Inflammatory macrophage treated with lipopolysaccharide for 4 hours (primary cell): ENCODE results near the gene WDR73.

Experiments
- DNase-seq: peaks from one replicate; pipeline ENCODE4 v3.0.0-alpha.2; 2020

Gene WDR73

DNA sequence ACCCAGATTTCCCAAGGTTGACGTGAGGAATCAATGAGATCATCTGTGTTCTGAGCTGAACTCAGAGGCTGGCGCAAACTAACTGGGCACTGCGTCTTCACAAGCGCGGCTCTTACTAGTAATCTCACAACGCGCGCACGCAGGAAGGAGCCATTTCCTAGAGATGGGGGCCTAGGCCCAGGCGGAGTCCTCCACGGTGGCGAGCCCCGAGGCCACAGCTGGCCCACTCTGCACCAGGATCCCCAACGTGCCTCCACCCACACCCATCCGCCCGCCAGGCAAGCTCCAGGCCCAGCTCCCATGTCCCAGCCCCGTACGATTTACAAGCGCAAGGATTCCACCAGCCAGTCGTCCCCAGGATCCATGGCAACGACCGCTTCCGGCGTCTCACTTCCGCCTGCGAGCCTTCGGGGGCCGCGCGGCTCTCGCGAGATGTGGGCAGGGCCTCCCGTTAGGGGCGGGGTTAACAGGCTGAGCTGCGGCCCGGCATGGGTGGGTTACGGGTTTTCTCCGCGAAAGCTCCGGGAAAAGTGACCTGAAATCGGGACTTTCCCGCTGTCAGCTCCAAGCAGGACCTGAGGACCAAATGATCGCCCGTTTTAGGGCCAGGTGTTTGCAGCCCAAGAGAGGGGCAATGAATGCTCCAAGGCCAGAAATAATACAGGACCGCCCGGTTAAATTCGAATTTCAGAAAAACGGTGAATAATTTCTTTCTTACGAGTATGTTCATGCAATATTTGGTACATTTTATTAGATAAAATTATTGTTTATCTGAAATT is at the start of gene WDR73:
WDR73 (minus strand) TSS at position 374 of the 779 bp plus-strand sequence; CDS start at position 365, 9 bp downstream.
- DNase-seq = peak; percentile 95

DNA sequence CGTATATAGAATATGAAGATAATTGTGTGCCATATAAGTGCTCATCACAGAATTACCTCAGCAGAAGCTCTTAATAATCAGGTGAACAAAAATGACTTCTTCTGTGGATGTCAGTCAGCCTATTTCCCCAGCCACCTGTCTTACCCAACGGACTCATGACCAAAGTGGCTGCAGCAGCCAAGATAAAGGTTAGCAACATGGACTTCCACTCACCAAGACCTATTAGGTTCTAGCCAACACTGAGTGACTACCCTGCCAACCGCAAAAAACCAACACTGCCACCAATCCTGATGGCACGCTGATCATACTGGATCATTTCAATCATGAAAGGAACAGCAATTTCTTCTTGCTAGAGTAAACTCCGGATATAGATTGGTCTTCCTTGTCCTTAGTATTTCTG is 49.7 kb upstream of the WDR73 start:
- no peak for DNase-seq

- DNase-seq = peak; percentile 42
Observed at GRCh38 chr15:84702961-84703482, 48.9 kb upstream of the WDR73 start.

DNA sequence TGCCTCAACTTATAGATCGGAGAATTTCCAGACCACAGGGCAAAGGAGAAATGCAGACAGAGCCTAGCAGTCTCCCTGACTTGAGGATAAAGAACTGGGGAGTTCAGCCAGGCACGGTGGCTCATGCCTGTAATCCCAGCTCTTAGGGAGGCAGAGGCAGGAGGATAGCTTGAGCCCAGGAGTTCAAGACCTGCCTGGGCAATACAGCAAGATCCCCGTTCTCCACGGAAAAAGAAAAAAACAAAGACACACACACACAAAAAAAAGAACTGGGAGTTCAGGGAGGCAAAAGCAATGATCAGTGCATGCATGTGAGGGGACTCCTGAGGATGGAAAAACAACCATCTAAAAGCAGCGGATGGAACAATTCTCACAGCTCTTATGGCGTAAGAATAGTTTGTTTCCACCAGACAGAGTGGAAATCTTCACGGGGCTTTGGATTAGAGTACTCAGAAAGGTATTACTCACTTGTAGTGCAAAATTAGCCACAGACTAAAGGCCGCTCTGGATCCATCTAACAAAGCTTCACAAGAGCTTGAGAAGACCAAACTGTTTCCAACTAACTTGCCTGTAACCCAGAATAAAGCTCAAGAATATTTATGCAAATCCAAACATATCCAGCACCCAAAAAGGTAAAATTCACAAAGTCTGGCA is 45.6 kb upstream of the WDR73 start:
- no peak for DNase-seq

GRCh38 chr15:84697236-84697990 is 43.3 kb upstream of the WDR73 start:
- peak; percentile 63 for DNase-seq

DNA sequence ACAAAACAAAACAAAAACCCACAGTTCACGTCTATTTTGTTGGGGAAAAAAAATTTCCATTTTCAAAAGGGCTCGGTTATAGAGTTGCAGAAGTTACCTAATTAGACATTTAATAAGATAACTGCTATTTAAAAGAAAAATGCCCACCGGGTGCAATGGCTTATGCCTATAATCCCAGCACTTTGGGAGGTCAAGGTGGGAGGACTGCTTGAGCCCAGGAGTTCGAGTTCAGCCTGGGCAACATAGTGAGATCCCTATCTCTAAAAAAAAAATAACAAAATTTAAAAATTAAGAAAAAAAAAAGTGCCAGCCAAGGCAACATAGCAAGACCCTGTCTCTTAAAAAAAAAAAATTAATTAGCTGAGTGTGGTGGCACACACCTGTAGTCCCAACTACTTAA is 42.7 kb upstream of the WDR73 start:
- DNase-seq = no peak

DNA sequence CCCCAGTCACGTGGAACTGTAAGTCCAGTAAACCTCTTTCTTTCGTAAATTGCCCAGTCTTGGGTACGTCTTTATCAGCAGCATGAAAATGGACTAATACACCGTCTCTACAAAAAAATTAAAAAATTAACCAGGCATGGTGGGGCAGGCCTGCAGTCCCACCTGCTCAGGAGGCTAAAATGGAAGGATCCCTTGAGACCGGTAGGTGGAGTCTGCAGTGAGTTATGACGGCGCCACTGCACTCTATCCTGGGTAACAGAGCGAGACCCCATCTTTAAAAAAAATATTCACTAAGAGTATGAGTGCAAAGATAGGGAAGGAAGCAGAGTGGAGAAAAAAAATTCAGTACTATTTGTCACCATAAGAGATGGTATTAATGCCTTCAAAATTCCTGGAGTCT is 36.3 kb upstream of the WDR73 start:
- no peak for DNase-seq

DNA sequence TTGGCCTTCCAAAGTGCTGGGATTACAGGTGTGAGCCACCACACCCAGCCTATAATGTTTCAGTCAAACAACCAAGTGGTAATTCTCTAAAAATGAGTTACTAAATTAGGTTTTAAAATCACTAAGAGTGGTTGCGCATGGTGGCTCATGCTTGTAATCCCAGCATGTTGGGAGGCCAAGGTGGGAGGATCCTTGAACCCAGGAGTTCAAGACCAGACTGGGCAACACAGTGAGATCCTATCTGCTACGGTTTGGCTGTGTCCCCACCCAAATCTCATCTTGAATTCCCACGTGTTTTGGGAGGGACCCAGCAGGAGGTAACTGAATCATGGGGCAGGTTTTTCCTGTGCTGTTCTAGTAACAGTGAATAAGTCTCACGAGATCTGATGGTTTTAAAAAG is 35.8 kb upstream of the WDR73 start:
- no peak for DNase-seq

- DNase-seq = peak; percentile 55
Observed at GRCh38 chr15:84686446-84686845, 32.4 kb upstream of the WDR73 start.

- peak; percentile 80 for DNase-seq
Observed at GRCh38 chr15:84685304-84685703, 31.2 kb upstream of the WDR73 start.

DNA sequence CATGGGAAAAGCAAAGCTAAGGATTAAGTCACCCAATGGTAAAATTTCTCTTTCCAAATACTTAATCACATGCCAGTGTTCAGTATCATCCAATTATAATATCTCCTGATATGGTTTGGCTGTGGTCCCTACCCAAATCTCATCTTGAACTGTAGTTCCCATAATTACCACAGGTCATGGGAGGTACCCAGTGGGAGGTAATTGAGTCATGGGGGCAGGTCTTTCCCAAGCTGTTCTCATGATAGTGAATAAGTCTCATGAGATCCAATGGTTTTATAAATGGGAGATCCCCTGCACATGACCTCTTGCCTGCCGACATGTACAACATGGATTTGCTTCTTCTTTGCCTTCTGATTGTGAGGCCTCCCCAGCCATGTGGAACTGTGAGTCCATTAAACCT is 30.0 kb upstream of the WDR73 start:
- DNase-seq = peak; percentile 85

- peak; percentile 53 for DNase-seq
Observed at GRCh38 chr15:84681831-84682230, 27.7 kb upstream of the WDR73 start.

DNA sequence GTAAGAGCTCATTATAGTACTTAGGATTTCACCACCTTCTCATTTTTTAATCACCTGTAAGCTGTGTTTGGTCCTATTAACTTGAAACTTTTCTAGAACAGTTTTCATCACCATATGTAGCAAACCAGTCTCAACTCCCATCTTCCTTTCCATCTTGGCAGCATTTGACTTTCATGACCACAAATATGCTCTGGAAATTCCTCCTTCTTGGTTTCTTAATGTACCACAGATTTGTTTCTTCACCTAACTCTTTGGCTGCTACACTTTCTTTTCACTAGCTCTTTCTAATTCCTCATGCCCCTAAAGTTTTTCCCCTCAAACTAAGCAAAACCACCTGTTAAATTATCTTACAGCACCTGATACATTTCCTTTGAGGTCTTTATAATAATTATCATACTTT is 17.1 kb upstream of the WDR73 start:
- no peak for DNase-seq

DNA sequence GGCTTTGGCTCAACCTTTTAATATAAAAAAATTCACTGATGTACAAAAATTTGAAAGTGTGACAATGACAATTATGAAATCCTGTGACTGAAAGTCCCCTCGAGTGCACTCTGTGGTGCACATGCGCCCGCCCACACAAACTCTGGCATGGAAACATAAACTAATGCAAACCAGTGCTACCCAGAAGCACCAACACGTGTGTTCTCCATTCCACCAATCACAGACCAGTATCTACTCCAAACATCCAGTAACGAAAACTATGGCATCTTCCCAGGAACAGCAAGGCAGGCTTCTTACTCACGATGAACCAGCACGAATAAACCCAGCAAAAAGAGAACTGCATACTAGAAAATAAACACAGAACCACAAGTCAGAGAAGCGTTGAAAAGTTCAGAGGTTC is 15.6 kb upstream of the WDR73 start:
- no peak for DNase-seq

- DNase-seq = no peak
Observed at GRCh38 chr15:84668221-84668982, 14.3 kb upstream of the WDR73 start.

GRCh38 chr15:84666373-84666772 is 12.3 kb upstream of the WDR73 start:
- no peak for DNase-seq

GRCh38 chr15:84661001-84661400 is 6.9 kb upstream of the WDR73 start:
- no peak for DNase-seq

- no peak for DNase-seq
Observed at GRCh38 chr15:84659904-84660781, 6.1 kb upstream of the WDR73 start.

GRCh38 chr15:84658788-84659411 is 4.8 kb upstream of the WDR73 start:
- no peak for DNase-seq

- DNase-seq = peak; percentile 71
Observed at GRCh38 chr15:84658080-84658787, 4.2 kb upstream of the WDR73 start, which contains the start of gene NMB. NMB (minus strand) TSS chr15:84658199; CDS start chr15:84658152, 47 bp downstream.

GRCh38 chr15:84657748-84658079 is 3.6 kb upstream of the WDR73 start:
- DNase-seq = no peak
